AG08395 (cell line): Measurements from ENCODE around the gene CTXN1.
A peak's percentile ranks its signal among the peaks of the same experiment; 100 is the strongest.
"Not testable (repeated sequence)": the region's sequence is repeated elsewhere in the genome, so short reads cannot be mapped to it uniquely, and the experiment has no call there.

Experiments used
- DNase-seq: peaks from one replicate; pipeline ENCODE4 v3.0.0; 2012; ENCODE audit warnings: mixed read lengths, low spot score

Gene CTXN1

GRCh38 chr19:7899751-7900378 lies 26.1 kb downstream of the CTXN1 start:
- no peak for DNase-seq

- DNase-seq: no peak
These were observed 27.0 kb downstream of the CTXN1 start for GRCh38 chr19:7898967-7899366.

GRCh38 chr19:7897292-7897691 lies 28.6 kb downstream of the CTXN1 start:
- no peak for DNase-seq

- DNase-seq: no peak
These were observed 30.4 kb downstream of the CTXN1 start for GRCh38 chr19:7895565-7895964.

GRCh38 chr19:7894612-7895309 lies 31.2 kb downstream of the CTXN1 start:
- no peak for DNase-seq

- not testable (repeated sequence) for DNase-seq
These were observed 32.4 kb downstream of the CTXN1 start for GRCh38 chr19:7893362-7894101.

- no peak for DNase-seq
These were observed 37.1 kb downstream of the CTXN1 start for GRCh38 chr19:7888826-7889217.

- peak; percentile 85 for DNase-seq
These were observed 37.6 kb downstream of the CTXN1 start, which contains the start of gene LRRC8E for GRCh38 chr19:7888145-7888825. Gene LRRC8E, plus strand, starts transcription at chr19:7888510. Its CDS starts 7,094 bp downstream, at chr19:7895604.

GRCh38 chr19:7887408-7888144 lies 38.4 kb downstream of the CTXN1 start:
- no peak for DNase-seq

- DNase-seq: no peak
These were observed 40.1 kb downstream of the CTXN1 start for GRCh38 chr19:7885818-7886217.

- DNase-seq: no peak
These were observed 42.0 kb downstream of the CTXN1 start for GRCh38 chr19:7883796-7884570.

- no peak for DNase-seq
These were observed 42.8 kb downstream of the CTXN1 start for GRCh38 chr19:7883105-7883504.

- DNase-seq: no peak
These were observed 44.0 kb downstream of the CTXN1 start for GRCh38 chr19:7881910-7882309.

GRCh38 chr19:7879836-7880235 lies 46.1 kb downstream of the CTXN1 start:
- DNase-seq: no peak

- no peak for DNase-seq
These were observed 46.7 kb downstream of the CTXN1 start for GRCh38 chr19:7879111-7879807.

GRCh38 chr19:7877249-7877836 lies 48.6 kb downstream of the CTXN1 start:
- DNase-seq: no peak

GRCh38 chr19:7874897-7875273 lies 51.0 kb downstream of the CTXN1 start:
- DNase-seq: no peak
